BLaER1 treated with 17β-estradiol and CSF1 and Interleukin-3, amounts not matched to agents 10 nM and 100 nM (cell line): ENCODE data around the gene MGAT5.
A peak's percentile ranks its signal among the peaks of the same experiment; 100 is the strongest.

Experiments used
- H3K27ac ChIP-seq, 11 experiments: shearing (Covaris generic); formaldehyde crosslinking; 2 replicates each; pipeline ENCODE4 v1.8.1; 2022
- H3K27me3 ChIP-seq, 11 experiments: shearing (Covaris generic); formaldehyde crosslinking; 2 replicates each; pipeline ENCODE4 v1.8.1; 2022
- H3K36me3 ChIP-seq, 11 experiments: shearing (Covaris generic); formaldehyde crosslinking; 2 replicates each; pipeline ENCODE4 v1.8.1; 2022
- H3K4me1 ChIP-seq, 10 experiments: shearing (Covaris generic); formaldehyde crosslinking; 2 replicates each; pipeline ENCODE4 v1.8.1; 2022
- H3K4me2 ChIP-seq, 11 experiments: shearing (Covaris generic); formaldehyde crosslinking; 2 replicates each; pipeline ENCODE4 v1.8.1; 2022
- H3K4me3 ChIP-seq, 10 experiments: shearing (Covaris generic); formaldehyde crosslinking; 2 replicates each; pipeline ENCODE4 v1.8.1; 2022
- H3K9ac ChIP-seq, 11 experiments: shearing (Covaris generic); formaldehyde crosslinking; 2 replicates each; pipeline ENCODE4 v1.8.1; 2022
- H3K9me3 ChIP-seq, 11 experiments: shearing (Covaris generic); formaldehyde crosslinking; replicated peaks in 1 of 11; 2 replicates each; pipeline ENCODE4 v1.8.1; 2022
- H4K20me1 ChIP-seq, 11 experiments: shearing (Covaris generic); formaldehyde crosslinking; 2 replicates each; pipeline ENCODE4 v1.8.1; 2022
- Cebpa-rat ChIP-seq, 11 experiments: shearing (Covaris generic); IDR thresholded peaks; 2 replicates each; pipeline ENCODE4 v1.8.1; 2022

Gene MGAT5

DNA sequence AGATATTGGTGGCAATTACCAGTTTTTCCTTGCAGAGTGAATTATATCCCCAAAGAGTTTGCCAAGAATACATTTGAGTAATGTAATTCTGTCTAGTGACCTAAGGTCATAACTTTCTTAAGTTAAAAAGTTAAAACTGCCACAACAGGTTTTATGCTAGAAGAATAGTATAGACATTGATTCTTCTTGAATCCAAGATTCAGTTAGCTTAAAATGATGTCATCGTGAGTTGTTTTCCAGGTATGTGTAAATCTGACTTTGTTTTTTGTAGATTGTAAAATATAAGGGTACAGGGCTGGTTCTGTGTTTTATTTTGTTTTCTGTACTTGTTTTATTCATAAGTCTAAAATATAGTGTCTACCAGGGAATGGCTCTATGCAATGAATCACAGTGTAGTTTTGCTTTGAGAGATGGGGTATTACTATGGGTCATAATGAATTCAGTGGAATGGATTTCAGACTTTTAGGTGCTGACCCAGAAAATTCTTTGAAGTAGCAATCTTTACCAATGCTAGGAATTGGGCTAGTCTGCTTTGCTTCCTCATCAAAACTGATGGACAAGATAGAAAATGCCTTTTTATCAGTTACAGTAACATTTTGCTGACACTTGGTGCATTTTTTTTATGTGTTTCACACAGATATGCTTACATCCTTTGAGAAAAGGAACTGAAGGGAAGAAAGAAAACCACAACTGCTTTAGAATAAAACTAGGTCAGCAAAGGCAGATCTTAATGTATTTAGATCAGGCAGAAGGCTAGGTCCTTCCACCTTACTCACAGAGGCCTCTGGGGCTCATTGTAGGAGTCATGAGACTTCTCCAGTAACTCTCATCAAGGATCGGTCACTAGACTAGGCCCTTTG is 20.8 kb upstream of the MGAT5 start:
- Histone ChIP-seq H4K20me1 (peaks cover 0 to 20% (median 0%) of the 10 kb centered on the region in 11 experiments; a peak in 4 of 22 replicates), H3K36me3 (peaks cover 0 to 35% (median 11%) of the 10 kb centered on the region in 11 experiments; a peak in 12 of 22 replicates), H3K4me1 (peaks cover 64 to 89% (median 81%) of the 10 kb centered on the region in 10 experiments), H3K27me3 (no peaks in the 10 kb centered on the region), H3K4me2 (peak overlapping the region; percentile 75 to 97 (median 81)), H3K9me3 (peaks cover 14 to 33% (median 24%) of the 10 kb centered on the region in 11 experiments; a peak in 20 of 22 replicates), H3K9ac (peak overlapping the region; percentile 62 to 78 (median 70); a peak in 21 of 22 replicates), H3K27ac (peak overlapping the region; percentile 75 to 94 (median 82)), H3K4me3 (peak overlapping the region in 7 of 10 experiments; percentile 16 to 40 (median 35); a peak in 11 of 20 replicates)
- no peak for TF ChIP-seq Cebpa-rat (IDR thresholded peaks at IDR 0.05)

DNA sequence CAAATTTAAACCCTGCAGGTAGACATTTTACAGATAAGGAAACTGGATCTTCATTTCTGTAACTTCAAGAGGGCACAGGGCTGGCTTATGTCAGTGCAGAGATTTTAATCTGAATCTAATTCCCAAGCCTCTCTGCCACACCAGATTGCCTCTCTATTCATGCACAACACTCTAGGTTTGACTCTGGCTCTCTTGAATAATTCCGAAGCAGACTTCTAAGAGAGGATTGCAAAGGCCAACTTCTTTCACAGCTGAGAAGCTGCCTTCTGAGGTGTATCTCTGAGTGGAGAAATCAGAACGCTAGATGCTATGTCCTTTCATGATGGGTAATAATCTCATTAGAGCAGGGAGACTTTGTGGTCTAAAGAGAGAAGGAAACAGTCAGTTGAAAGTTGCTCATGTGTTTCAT is 20.1 kb upstream of the MGAT5 start:
- Histone ChIP-seq H4K20me1 (peaks cover 0 to 20% (median 0%) of the 10 kb centered on the region in 11 experiments; a peak in 4 of 22 replicates), H3K27ac (peak overlapping the region; percentile 75 to 94 (median 82)), H3K9me3 (peaks cover 11 to 29% (median 22%) of the 10 kb centered on the region in 11 experiments; a peak in 20 of 22 replicates), H3K4me1 (peaks cover 64 to 90% (median 80%) of the 10 kb centered on the region in 10 experiments), H3K36me3 (peaks cover 0 to 34% (median 8%) of the 10 kb centered on the region in 11 experiments; a peak in 11 of 22 replicates), H3K9ac (peak overlapping the region; percentile 62 to 78 (median 70); a peak in 21 of 22 replicates), H3K4me3 (peak overlapping the region in 7 of 10 experiments; percentile 16 to 40 (median 35); a peak in 10 of 20 replicates), H3K4me2 (peak overlapping the region; percentile 75 to 97 (median 81)), H3K27me3 (no peaks in the 10 kb centered on the region)
- TF ChIP-seq Cebpa-rat (IDR thresholded peaks at IDR 0.05) = peak in 3 of 11 experiments; percentile 41 to 88 (median 47); a peak in 3 of 22 replicates

DNA sequence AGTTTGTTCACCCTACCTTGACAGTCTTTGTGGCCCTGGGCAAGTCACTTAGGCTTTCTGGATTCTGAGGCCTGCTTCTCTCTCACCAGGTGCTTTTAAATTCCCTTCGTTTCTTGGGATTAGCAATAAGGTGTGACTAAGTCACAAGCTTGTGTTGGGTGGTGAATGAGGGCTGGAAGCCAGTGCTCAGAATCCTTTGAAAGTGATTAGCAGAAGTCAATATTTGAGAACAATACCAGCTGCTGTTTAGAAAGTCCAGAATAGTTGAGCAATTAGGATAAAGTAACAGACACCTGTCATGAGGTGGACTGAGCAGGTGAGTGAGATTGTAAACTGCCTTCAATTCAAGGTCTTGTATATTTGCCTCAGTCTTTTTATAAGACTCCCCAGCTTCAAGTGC is 19.3 kb upstream of the MGAT5 start:
- Histone ChIP-seq H3K4me1 (peaks cover 67 to 95% (median 79%) of the 10 kb centered on the region in 10 experiments), H3K9ac (peak overlapping the region; percentile 62 to 78 (median 70); a peak in 18 of 22 replicates), H3K27me3 (no peaks in the 10 kb centered on the region), H4K20me1 (peaks cover 0 to 20% (median 0%) of the 10 kb centered on the region in 11 experiments; a peak in 4 of 22 replicates), H3K4me2 (peak overlapping the region; percentile 75 to 97 (median 81)), H3K9me3 (peaks cover 7 to 21% (median 15%) of the 10 kb centered on the region in 11 experiments; a peak in 20 of 22 replicates), H3K27ac (peak overlapping the region; percentile 75 to 94 (median 82)), H3K4me3 (peak overlapping the region in 4 of 10 experiments; percentile 16 to 32 (median 26); a peak in 3 of 20 replicates), H3K36me3 (peaks cover 0 to 31% (median 8%) of the 10 kb centered on the region in 11 experiments; a peak in 10 of 22 replicates)
- no peak for TF ChIP-seq Cebpa-rat (IDR thresholded peaks at IDR 0.05)

DNA sequence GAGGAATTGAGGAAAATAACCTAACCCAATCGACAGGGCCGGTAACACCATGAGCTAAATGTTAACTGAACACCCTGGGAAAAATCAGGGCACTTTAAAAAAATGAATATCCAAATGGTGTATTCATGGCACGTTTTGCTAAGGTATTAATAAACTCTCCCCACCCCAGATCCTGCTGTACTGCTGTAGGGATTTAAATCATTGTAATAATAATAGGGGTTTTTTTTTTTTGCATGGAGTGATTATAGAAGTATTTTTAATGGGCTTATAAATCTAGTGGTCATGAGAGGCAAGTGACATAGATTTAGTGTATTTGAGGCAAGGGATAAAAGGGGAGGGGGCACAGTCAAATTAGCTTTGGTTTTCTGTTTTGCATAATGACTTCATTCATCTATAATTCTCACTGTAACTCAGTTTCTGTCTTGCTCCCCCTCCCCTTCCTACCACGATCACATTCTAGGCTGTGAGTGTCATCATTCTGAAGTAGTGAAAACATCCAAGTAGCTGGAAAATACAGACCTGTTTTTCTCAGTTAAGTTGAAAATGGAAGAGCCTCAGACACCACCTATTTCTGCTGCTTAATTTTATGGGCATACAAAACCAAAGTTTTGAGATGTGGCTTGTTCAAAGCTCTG is 18.2 kb upstream of the MGAT5 start:
- Histone ChIP-seq H3K9ac (peak overlapping the region in 2 of 11 experiments; percentile 73 to 78; a peak in 3 of 22 replicates), H4K20me1 (peaks cover 0 to 20% (median 0%) of the 10 kb centered on the region in 11 experiments; a peak in 4 of 22 replicates), H3K4me1 (peaks cover 67 to 96% (median 78%) of the 10 kb centered on the region in 10 experiments), H3K9me3 (peaks cover 0 to 14% (median 6%) of the 10 kb centered on the region in 11 experiments; a peak in 11 of 22 replicates), H3K27me3 (no peaks in the 10 kb centered on the region), H3K36me3 (peaks cover 0 to 24% (median 5%) of the 10 kb centered on the region in 11 experiments; a peak in 7 of 22 replicates), H3K4me3 (no peak overlapping the region), H3K27ac (peak overlapping the region in 9 of 11 experiments; percentile 23 to 94 (median 82); a peak in 17 of 22 replicates), H3K4me2 (peak overlapping the region; percentile 75 to 97 (median 81))
- TF ChIP-seq Cebpa-rat (IDR thresholded peaks at IDR 0.05) = no peak

DNA sequence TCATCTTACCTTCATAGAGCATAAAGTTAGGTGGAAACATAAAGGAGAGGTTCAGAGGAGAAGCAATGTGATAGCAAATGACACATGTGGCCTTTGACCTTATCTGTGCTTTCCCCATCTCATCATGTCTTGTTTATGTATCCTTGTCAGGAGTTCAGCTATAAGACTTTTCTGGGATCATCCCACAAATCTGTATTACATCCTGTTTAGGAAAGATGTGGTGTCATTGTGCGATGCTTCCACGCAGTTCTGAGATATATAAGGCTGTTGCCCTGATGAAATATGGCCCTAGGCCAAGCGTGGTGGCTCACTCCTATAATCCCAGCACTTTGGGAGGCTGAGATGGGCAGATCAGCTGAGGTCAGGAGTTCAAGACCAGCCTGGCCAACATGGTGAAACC is 15.5 kb upstream of the MGAT5 start:
- Histone ChIP-seq H4K20me1 (peaks cover 0 to 25% (median 0%) of the 10 kb centered on the region in 11 experiments; a peak in 7 of 22 replicates), H3K36me3 (peaks cover 0 to 24% (median 5%) of the 10 kb centered on the region in 11 experiments; a peak in 7 of 22 replicates), H3K27me3 (no peaks in the 10 kb centered on the region), H3K9me3 (peaks cover 0 to 14% (median 6%) of the 10 kb centered on the region in 11 experiments; a peak in 11 of 22 replicates), H3K27ac (peak overlapping the region in 1 of 11 experiments; percentile 32; a peak in 1 of 22 replicates), H3K4me2 (peak overlapping the region in 3 of 11 experiments; percentile 0 to 65 (median 65); a peak in 1 of 22 replicates), H3K4me1 (peaks cover 52 to 96% (median 76%) of the 10 kb centered on the region in 10 experiments), H3K4me3 (no peak overlapping the region), H3K9ac (no peak overlapping the region)
- no peak for TF ChIP-seq Cebpa-rat (IDR thresholded peaks at IDR 0.05)

DNA sequence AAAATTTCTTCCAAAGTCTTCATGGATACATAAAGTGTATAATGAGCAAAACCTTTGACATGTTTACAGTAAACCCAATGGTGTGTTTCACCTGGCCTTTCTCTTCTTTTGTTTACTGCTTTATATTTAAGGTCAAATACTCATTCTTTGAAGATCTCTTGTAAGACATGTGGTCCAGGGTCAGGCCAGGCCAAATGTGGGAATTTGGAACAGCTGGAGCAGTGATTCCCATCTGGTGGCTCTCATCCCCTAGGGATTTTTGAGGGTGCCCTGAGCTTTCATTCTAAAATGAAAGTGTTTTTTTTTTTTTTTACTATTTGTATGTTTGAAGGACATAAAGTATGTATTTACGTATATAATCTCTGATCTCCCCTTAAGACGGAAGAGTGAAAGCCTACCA is 13.8 kb upstream of the MGAT5 start:
- H3K36me3 ChIP-seq = peaks cover 0 to 24% (median 5%) of the 10 kb centered on the region in 11 experiments; a peak in 7 of 22 replicates
- H3K4me2 ChIP-seq = peak overlapping the region in 10 of 11 experiments; percentile 23 to 84 (median 55); a peak in 16 of 22 replicates
- no peak overlapping the region for H3K9ac ChIP-seq
- TF ChIP-seq Cebpa-rat (IDR thresholded peaks at IDR 0.05) = no peak
- peaks cover 48 to 96% (median 76%) of the 10 kb centered on the region in 10 experiments for H3K4me1 ChIP-seq
- H3K4me3 ChIP-seq = no peak overlapping the region
- H3K27ac ChIP-seq = peak overlapping the region in 1 of 11 experiments; percentile 40; a peak in 2 of 22 replicates
- peaks cover 0 to 14% (median 6%) of the 10 kb centered on the region in 11 experiments; a peak in 11 of 22 replicates for H3K9me3 ChIP-seq
- peaks cover 0 to 34% (median 4%) of the 10 kb centered on the region in 11 experiments; a peak in 6 of 22 replicates for H4K20me1 ChIP-seq
- no peaks in the 10 kb centered on the region for H3K27me3 ChIP-seq

DNA sequence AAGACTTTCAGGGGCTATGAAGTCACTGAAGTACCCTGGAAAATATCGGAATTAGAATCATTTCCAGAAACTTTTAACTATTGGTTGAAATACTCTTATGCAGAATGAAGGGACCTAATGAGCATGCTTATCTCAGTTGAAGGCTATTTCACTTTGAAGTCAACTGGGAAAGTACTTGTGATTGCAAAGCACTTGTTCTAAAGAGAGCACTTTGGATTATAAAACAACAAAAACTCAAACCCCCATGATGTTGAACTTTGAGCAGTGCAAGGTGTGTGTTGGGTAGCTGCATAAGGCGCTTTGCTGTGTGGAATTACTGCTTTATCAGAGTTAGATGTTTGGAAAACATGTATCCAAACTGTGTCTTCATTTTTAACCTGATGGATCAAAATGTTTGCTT is 12.0 kb upstream of the MGAT5 start:
- no peaks in the 10 kb centered on the region for H3K27me3 ChIP-seq
- H3K4me1 ChIP-seq = peaks cover 51 to 96% (median 77%) of the 10 kb centered on the region in 10 experiments
- no peak for TF ChIP-seq Cebpa-rat (IDR thresholded peaks at IDR 0.05)
- peaks cover 0 to 53% (median 13%) of the 10 kb centered on the region in 11 experiments; a peak in 13 of 22 replicates for H4K20me1 ChIP-seq
- H3K9ac ChIP-seq = no peak overlapping the region
- peak overlapping the region in 7 of 11 experiments; percentile 0 to 88 (median 84); a peak in 8 of 22 replicates for H3K4me2 ChIP-seq
- peaks cover 0 to 5% (median 0%) of the 10 kb centered on the region in 11 experiments; a peak in 4 of 22 replicates for H3K9me3 ChIP-seq
- H3K36me3 ChIP-seq = peaks cover 0 to 8% (median 0%) of the 10 kb centered on the region in 11 experiments; a peak in 3 of 22 replicates
- H3K27ac ChIP-seq = no peak overlapping the region; a peak in 1 of 22 replicates
- no peak overlapping the region for H3K4me3 ChIP-seq
